Kidney glomerular epithelial cell (primary cell): ENCODE data around the gene MLH3.

Experiments used
- DNase-seq: peaks from one replicate; lab custom pipeline; 2025; lab: John Stamatoyannopoulos, UW

Gene MLH3

DNA sequence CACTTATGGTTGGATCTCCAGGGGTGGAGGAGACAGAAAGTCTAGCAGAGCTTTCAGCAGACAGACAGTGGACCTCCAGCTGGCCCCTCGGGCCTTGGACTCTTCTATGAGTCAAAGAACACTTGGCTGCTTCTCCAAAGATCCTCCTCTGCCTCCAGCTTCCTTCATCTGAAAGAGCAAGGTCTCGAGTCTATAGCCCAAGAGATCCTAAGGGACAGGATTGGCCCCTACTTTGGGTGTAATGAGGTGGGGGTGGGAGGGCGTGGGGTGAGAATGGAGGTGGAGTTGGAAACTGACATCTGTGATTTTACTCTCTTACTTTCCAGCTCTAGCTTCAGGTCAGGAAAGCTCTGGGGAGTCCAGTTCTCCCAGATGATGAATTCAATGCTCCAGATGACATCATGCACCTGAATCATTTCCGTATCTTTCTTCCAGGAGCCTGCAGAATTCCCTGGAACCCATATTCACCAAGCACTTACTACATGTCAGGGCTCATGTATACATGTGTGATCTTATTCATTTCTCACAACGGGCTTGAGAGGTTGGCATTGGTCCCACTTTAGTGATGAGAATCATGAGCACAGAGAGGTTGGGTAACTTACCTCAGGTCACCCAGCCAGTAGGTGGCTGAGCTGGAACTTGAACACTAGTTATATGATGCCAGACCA is 85.6 kb downstream of the MLH3 start:
- no peak for DNase-seq

DNA sequence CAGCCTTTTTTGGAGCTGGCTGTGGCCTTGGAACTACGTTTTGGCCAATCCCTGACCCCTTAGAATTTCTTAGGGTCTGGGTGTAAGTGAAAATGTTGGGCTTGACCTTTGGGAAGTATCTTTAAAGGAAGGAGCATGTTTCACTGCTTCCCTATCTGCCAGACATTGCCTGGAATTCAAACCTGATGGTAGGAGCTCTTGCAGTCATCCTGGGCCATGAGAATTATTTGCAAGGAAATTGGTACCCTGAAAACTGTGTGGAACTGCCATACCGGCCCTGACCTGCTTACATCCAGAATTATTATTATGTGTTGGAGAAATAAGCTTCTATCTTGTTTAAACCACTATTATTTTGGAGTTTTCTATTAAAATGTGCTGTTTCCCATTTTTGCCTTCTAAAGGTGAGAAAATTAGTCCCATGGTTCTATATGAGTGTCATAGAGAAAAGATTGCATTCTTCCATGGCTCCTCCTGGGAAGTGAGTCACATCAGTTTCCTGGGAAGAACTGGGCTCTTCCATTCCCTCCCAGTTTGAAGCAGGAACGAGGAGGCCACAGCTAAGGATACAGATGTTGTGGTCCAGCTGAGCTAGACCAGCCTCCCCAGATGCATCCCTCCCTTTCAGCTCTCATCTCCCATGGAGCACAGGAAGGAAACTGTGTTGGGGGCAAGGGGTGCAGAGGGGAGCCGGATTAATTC is 86.3 kb downstream of the MLH3 start:
- DNase-seq: no peak
